G401.6 (cell line): ENCODE results near the gene PTPRD.

Experiments
- FAIRE-seq: peaks from 2 replicates; lab custom pipeline; 2012; peaks lifted over from hg19 to GRCh38; lab: Jason Lieb, UNC

Gene PTPRD

DNA sequence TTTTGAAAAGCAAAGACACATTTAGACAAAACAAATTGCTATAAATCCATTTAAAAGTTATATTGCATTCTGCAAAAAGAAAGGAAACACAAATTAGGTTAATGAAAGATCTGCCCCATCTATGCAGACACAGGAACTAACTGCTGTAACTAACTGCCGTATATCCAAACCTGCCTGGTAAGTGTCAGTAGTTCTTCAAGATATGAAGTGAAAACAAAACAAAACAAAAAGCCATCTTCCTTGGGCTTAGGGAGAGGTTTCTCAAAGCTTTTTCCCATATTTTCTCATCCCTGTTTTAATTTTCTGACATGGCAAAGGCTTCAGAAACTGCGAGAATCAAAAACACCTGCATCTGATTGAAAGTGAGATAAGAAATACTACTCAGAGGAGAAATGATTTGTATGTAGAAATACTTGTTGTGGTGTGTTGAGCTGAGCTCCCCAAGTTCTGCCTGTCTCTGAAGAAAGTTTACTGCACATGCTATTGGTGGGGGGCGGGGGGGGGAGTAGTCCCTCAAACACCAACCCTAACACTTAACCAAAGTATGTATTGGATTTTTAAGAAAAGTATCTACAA, 750.5 kb downstream of the PTPRD start:
- no peak for FAIRE-seq

DNA sequence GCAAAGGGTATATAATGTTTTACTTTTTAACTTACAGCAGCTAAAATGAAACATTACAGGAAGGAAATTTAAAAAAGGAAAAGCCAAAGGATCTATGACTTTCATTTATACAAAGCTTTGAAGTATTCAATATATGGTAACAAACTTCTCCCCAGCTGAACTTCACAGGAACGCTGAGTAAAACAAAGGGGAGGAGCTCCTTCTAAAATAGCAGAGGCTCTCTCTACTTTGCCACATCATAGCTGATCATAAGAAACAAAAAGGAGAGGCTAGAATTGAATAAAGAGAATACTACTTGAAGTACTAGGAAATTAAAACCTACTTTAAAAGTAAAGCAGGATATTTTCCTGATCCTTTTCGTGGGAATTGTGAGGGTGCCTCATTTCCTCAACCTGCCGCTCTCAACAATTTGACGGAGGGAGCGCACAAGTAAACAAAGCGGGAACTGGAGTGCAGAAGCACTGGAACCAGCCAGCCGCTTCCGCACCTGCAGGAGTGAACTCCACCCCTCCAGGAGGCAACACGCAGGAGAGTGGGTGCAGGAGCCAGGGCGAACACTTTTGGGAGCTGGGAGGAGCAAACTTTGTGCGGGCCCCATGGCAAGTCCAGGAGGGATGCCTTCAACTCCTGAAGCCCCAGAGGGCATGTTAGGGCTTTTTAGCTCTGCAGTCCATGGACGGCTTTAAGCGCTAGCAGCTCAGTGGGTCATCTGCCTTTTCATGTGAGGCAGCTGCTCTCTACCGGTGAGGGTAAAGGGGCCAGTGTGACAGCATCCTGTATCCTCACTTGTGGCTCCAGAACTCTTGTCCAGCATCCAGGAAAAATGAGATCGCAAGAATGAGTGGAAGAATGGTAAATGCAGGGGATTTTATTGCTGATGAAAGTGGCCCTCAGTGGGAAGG, 757.4 kb downstream of the PTPRD start:
- FAIRE-seq: no peak

DNA sequence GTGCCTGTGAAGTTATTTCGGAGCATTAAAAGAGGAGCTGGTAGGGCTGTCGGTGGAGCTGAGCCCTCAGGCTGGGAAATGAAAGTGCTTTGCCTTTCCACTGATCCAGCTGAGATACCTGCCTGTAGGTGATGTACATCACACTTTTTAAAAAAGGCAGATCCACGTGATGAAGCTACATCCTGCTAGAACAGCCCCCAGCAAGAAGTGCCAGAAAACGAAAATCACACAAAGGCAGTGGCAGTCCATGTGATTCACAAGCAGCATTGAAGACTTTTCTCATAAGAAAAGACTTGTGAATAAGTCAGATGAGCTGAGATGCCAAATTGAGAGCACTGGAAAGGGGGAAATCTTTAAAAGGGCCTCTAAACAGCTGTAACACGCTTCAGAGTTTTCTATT, 765.1 kb downstream of the PTPRD start:
- no peak for FAIRE-seq

DNA sequence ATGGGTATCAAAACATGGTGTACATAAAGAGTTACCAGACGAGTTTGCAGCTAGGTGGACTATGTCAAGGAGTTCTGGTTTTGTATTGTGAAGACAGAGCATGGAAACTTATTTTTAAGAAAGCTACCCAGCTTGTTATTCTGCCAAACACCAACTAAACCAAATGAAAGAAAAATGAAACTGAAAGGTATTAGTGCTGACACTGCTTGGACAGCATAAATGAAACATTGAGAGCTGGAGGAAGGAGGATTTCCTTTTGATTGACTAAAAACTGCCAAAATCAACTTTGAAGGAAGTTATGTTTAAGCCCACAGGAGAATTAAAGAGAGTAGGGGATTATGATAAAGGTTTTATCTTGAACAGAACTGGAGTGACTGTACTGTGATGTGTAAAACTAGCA, 766.2 kb downstream of the PTPRD start:
- FAIRE-seq: no peak

DNA sequence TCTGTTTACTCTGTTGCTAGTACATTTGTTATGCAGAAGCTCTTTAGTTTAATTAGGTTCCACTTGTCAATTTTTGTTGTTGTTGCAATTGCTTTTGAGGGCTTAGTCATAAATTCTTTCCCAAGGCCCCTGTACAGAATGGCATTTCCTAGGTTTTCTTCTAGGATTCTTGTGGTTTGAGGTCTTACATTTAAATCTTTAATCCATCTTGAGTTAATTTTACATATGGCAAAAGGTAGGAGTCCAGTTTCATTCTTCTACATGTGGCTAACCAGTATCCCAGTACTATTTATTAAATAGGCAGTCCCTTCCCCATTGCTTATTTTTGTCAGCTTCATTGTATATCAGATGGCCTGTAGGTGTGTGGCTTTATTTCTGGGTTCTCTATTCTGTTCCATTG, 792.4 kb downstream of the PTPRD start:
- FAIRE-seq: no peak

DNA sequence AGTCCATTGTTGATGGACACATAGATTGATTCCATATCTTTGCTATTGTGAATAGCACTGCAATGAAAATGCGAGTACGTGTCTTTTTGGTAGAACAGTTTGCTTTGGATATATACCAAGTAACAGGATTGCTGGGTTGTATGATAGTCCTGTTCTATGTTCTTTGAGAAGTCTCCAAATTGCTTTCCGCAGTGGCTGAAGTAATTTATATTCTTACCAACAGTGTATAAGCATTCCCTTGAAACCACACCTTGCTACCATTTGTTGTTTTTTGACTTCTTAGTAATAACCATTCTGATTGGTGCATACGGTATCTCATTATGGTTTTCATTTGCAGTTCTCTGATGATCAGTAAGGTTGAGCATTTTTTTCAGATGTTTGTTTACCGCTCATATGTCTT, 792.9 kb downstream of the PTPRD start:
- FAIRE-seq: no peak

DNA sequence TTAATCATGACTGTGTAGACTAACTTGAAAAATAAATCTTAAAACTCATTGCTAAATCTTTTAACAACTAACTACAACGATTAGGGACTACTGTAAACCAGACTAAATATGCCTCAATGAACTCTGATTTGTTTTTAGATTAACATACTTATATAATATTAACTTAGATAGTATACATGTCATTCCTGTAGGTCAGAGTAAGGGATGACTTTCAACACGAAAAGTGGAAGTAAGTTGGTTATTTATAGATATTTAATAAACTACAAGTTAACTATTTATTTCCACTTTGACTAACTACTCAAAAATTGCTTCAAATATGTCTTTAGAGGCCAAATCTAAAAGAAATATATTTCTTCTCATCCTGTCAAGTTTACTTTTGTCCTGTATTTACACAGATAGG, 795.6 kb downstream of the PTPRD start:
- no peak for FAIRE-seq

DNA sequence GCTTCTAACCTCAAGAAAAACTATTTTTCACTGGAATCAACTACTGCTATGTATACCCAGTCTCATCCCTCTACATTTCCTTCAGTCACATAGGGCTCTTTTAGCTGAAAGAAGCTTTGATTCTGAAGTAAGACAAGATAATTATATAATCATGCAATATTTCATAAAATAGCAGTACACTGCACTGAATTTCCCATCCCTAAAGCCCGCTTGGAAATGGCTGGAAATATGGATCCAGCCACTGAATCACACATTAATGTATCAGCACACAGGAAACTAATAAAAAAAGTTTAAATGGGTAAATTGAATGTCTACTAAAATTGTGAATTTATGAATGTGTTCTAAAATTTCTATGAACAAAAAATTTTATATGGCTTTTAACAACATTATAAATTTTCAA, 808.7 kb downstream of the PTPRD start:
- no peak for FAIRE-seq

DNA sequence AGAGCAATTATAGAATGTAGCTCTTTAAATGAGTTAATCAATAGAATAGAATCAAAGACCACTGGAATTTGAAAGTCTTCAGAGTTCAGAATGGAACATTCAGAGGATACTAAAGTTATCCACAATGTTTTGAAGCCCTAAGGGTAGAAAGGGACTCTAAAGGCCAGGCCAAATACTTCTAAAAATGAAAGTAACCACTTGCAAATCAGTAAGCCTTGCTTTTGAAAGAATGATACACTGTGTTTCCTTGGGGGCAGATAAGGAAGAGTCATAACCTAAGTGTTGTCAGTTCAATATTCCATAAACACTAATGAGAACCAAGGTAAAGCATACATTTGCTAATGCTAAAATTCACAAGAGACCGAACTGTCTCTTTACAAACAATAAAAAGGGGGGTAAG, 813.5 kb downstream of the PTPRD start:
- FAIRE-seq: no peak

DNA sequence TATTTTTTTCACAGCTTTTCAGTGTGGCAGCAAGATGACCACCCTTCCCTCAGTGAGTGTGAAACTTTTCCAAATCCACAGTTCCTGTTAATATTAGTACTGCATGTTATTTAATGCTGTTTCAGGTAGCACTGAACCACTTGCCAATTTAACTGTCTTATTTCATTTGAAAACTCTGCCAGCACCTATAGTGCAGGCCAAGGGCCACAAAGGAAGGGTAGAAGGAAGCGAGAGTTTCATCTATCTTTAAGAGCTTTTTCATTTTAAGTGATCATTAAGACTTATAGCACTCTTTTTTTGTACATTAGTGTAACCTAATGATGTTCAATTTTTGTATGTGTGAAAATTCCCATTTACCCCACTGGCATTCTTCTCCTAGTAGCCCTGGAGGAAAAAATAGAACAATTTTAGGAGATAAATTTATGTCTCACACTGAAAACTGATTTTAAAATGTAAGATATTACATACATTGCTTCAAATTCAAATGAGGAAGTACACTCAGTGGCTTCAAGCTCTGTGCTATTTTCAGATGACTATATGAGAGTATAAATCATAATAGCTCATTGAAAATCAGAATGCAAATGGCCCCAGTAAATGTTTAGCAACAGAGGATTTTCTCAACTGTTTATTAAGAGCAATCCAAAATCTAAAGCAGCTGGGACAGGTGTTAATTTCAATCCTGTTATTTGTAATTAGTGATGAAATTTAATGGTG, 820.5 kb downstream of the PTPRD start:
- FAIRE-seq: no peak

DNA sequence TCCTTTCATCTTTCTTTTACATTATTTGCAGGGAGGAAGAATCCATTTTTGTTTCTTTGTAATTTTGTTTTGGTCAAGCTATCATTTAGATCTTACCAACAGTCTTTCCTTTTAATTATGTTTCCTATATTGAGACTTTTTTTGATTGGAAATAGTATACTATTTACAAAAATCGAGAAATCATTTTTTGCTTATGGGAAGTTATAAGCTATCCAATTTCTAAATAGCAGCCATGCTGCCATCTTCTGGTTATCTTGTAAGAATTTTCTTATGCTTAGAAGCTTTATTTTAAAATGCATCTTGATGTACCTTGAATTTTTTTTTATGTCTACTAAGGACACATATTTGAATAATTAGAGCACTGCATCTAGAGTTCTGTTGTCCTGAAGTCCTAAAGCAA, 821.2 kb downstream of the PTPRD start:
- peak; percentile 15 for FAIRE-seq

DNA sequence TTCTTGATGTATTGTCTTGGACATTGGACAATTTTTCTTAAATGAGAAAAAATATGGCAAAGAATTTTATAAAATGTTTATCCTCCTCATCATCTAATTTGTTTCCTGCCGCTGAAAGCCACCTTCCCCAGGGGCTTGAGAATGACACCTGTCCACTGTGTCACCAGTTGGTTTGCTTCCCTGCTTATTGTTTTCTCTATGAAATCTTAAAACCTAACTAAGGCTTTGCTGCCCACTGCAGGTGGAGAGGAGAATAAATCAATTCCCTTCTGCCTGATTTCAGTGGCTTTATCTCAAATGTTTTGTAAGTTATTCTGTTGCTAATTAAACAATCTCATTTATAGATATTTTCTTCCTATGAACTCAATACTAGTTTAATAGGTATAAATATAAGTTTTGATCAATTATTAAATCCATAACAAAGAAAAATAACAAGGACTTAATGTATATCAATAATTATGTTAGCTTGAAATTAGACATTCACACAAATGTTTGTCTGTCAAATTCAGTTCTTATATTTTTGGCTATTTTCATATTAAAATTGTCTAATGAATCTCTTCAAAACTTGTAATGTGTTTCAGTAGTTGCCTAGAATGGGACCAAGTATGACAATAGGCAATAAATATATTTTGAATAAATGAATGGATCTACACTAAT, 822.5 kb downstream of the PTPRD start:
- FAIRE-seq: peak; percentile 11

DNA sequence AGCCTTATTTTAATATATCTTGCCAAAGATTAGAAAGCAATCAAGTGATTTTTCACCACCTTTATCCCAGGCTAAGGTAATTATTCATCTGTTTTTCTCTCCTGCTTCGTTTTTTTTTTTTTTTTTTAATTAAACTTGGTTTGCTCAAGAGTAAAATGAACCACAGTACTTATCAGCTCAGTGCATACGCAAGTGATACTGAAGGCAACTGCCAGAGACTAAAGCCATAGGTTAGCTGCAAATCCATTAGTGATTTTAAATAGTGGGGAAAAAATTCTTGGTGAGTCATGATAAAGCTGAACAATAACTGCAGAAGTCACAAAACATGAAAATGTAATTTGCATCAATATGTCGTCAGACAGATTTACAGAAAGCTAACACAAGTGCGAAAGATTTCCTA, 829.1 kb downstream of the PTPRD start:
- FAIRE-seq: no peak

DNA sequence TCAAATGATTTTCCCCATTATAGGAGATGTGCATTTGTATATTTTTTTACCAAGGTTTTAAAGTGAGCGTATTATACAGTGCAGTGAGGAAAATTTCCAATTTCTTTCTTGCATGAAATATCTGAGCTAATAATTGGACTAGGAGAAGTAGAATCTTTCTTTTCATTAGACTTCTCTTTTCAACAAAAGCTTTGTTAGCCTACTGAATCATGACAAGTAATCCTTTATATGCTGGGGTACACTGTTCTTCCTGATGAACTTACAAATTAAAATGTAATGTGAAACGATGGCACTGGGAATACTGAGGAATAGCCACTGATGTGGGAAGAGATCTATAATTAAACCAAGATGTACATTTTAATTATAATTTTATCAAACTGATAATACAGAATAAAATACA, 829.6 kb downstream of the PTPRD start:
- FAIRE-seq: no peak

DNA sequence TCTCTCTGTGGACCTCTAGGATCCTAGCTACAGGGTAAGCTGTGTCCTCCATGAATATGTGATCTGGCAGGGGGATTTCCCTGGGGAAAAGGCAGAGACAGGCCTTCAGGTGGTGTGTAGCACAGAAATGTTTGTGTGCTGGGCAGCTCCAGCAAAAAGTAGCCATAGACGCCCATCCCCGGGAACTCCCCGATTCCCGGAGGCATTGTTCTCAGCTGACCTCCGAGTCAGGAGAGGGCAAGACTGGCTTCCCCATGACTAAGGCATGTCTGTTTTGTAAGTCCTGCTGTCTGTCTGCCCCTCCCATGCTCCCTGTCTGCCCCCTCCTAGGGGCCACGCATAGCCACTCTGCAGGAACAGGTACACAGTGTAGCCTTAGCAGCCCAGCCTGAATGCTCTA, 834.5 kb downstream of the PTPRD start:
- no peak for FAIRE-seq

DNA sequence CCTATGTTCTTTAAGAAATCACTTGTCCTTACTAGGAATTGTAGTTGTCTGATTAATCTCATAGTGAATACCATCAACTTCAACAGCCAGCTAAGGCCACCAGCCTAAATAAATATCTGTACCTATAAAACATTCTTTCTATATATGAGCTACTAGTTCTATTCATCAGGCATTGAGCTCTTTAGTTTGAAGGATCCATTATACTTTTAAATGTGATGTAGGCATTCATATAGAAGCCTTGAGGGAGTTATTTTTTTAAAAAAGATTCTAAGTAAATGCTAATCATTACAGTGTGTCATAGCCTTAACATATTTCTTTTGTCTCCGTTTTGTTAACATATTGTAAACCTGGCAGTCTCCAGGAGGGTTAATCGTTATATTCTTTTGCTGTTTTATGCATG, 838.3 kb downstream of the PTPRD start:
- FAIRE-seq: no peak

DNA sequence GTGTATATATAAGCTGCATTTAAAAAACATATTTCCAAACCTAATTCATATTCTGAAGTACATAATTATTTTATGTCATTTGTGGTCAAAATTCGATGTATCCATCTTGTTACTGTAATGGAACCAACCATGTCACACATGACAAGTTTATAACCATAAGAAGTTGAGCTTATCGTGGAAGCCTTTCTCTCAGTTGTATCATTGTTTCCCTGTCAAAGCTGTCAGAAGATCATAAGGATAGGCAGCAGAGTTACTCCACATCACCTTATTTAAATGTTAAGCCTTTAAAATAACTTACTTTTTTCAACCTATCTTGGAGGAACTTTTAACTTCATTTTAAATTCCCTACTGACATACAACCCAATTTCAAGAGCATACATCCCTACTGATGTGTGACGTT, 841.5 kb downstream of the PTPRD start:
- no peak for FAIRE-seq

DNA sequence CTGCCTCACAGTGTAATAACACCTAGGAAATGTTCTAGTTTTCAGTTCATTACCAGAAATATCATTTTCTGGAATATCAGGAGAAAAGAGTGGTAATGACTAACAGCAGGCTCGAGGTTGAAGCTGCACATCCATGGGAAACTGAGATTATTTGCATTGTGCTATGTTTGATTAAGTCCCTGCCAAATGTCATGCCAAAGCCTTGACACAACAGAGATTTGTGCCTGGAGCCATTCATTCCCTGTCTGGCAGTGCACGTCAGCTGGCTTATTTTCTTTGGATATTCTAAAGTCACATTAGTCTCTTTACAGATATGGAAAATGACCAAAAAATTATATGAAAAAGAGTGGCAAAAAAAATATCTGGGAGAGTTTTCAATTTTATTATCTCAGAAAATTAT, 848.0 kb downstream of the PTPRD start:
- no peak for FAIRE-seq

DNA sequence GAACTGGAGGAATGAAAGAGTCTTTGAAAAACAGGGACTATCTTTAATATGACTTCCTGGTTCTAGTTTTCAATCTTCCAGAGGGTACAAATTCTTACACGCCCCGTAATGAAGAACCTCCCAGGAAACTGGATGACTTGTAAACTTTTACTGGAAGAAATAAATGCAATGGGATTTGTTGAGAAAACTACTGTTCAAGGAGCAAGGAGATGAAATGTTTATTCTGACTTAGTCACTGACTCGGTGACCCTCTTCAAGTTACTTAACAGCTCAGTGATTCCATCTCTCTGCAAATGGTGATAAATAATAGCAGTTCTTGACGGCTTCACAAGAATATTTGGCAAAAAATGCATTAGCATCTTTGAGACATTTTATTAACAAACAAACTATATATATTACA, 858.6 kb downstream of the PTPRD start:
- no peak for FAIRE-seq

DNA sequence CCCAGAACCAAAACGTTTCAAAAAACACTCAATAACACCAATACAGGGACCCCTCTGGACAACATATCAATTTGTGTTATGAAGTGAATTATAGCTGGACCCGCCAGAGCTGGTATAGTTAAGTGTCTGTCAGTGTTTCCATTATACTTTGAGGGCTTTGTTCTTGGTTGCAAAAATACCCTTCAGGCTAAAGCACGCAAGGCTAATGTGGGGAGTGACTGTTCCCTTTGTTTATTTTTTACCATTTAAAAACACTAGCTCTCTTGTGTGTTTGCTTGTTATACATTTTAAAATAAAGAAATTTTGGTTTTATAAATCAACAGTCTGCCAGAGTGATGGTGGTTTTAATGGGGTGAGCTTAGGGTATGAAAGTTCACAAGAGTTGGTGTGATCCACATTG, 859.5 kb downstream of the PTPRD start:
- no peak for FAIRE-seq

DNA sequence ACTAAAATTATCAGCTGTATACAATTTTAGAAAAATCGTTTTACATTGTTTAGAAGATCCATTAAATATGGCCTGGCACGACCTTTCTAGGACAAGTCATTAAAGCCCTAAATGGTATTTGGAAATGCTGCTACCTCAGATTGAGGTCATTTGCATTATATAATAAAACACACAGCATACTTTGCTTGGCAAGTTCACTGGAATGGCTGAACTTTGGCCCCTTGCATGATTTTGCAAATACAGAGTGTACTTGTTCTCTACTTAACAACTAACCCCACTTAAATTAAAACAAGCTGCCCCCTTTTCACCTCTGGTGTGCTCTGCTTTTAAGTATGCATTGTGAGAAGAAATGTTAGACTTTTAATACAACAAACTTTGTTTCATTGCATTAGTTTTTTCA, 860.1 kb downstream of the PTPRD start:
- no peak for FAIRE-seq

DNA sequence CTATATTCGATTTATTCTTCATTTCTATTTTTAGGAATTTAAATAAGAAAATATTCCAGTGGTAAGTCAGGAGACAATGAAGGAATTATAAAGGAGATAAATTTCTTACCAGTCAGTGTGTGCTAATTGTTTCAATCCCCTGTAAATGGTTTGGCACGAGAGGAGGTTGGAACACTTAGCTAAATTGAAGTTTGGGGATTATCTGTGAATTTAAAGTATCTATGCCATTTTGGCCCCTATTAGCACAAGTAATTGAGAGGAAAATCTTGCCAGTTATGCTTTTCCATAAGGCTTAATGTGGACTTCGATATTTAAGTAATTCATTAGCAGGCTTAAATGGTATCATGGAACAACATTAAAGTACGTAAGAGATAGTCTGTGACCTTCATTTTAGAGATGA, 860.8 kb downstream of the PTPRD start:
- FAIRE-seq: no peak

DNA sequence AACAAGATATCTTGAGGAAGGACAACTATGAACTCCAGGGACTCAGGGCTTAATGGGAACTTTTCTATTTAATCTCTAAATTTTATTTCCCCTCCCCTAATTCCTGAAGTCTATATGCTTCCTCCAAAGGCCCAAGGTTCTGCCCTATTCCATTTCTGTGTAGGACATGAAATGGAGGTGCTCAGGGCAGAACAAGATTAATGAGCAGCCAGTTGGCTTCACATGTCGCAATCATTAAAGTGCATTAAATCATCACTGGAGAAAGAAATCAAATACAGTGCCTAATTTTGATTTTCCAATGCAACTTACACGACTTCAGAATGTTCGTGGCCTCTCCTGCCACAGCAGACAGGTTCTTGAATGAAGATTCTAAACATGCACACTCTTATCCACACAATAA, 862.1 kb downstream of the PTPRD start:
- FAIRE-seq: no peak
